Left lung (tissue), 10 donors: ENCODE data around the gene CAPN3. TPM values are rescaled to one million over a fixed set of nuclear protein-coding genes. Genes with fewer than 3 reads are reported as not detected.
A peak's percentile ranks its signal among the peaks of the same experiment; 100 is the strongest.

Experiments used
- ATAC-seq: fragments of 200-7000 bp; cut with Tn5 transposase; one replicate; pipeline ENCODE4 v1.9.1; 2020; ENCODE audit warnings: moderate library complexity
- DNase-seq, 4 donors: peaks; one replicate each; pipeline ENCODE4 v3.0.0-alpha.2; 2013 to 2020
- H3K27ac ChIP-seq, 2 donors: fragments of 200-600 bp; sonication (generic) in 1 of 2; one replicate each; pipeline versions ENCODE4 v1.5.0 to v1.8.0; 2020 to 2021
- H3K27me3 ChIP-seq, 2 donors: fragments of 200-600 bp; sonication (generic) in 1 of 2; one replicate each; pipeline versions ENCODE4 v1.5.0 to v1.8.0; 2020 to 2021
- H3K36me3 ChIP-seq, 2 donors: fragments of 200-600 bp; sonication (generic) in 1 of 2; one replicate each; pipeline versions ENCODE4 v1.5.0 to v1.8.0; 2020 to 2021
- H3K4me1 ChIP-seq, 2 donors: fragments of 200-600 bp; one replicate each; pipeline ENCODE4 v1.8.0; 2021
- H3K4me3 ChIP-seq, 2 donors: fragments of 200-600 bp; sonication (generic) in 1 of 2; one replicate each; pipeline versions ENCODE4 v1.5.0 to v1.8.0; 2020 to 2021; ENCODE audit warnings: mild to moderate bottlenecking in 1 of 2
- H3K9me3 ChIP-seq, 2 donors: fragments of 200-600 bp; sonication (generic) in 1 of 2; one replicate each; pipeline versions ENCODE4 v1.5.0 to v1.8.0; 2020 to 2021
- intact Hi-C, 2 donors: fragments of 100-400 bp; cut with DNase I; formaldehyde crosslinking; loops; one replicate each; pipeline versions ENCODE4 v1.11.2 to v1.14.2; 2022
- polyA plus RNA-seq, 6 donors: library from polyadenylated mRNA; unstranded; fragments of 120-200 nt; gene quantifications; one replicate each; pipeline ENCODE4 v1.2.1, GENCODE V29; 2013; ENCODE audit not compliant: insufficient read length in 6 of 6
- total RNA-seq, 2 donors: library from RNA; stranded (reverse); fragmentation: NEBNext Ultra II Directional; extraction: Animal tissue kit (Norgen Biotek cat#: 25700); gene quantifications; one replicate each; pipeline ENCODE4 v1.2.1, GENCODE V29; 2021
- TF ChIP-seq, protein P1 (sequence below), 2 donors: fragments of 200-600 bp; sonication (generic) in 1 of 2; IDR thresholded peaks; one replicate each; pipeline versions ENCODE4 v1.5.0 to v1.8.0; 2021; ENCODE audit warnings: antibody characterized with exemption in 2 of 2
- donor health status: DM: no; HTN: yes; CAD: no.
- donor health status: DM: no; HTN: no; CAD: no.

The CAPN3 gene
- total and polyA plus RNA-seq, 8 donors: 12.4 to 32.9 (median 17.4) TPM

GRCh38 chr15:42427429-42428223, 68.3 kb downstream of the CAPN3 start:
- Histone ChIP-seq H3K27ac (no peak overlapping the region), H3K4me3 (no peak overlapping the region), H3K4me1 (no peaks in the 10 kb centered on the region), H3K36me3 (peaks cover 2 to 100% of the 10 kb centered on the region in 2 donors), H3K9me3 (no peaks in the 10 kb centered on the region), H3K27me3 (no peaks in the 10 kb centered on the region)
- ATAC-seq (peak; percentile 54), DNase-seq (no peak)
- intact Hi-C loops: no loop called here
- TF ChIP-seq, protein P1, sequence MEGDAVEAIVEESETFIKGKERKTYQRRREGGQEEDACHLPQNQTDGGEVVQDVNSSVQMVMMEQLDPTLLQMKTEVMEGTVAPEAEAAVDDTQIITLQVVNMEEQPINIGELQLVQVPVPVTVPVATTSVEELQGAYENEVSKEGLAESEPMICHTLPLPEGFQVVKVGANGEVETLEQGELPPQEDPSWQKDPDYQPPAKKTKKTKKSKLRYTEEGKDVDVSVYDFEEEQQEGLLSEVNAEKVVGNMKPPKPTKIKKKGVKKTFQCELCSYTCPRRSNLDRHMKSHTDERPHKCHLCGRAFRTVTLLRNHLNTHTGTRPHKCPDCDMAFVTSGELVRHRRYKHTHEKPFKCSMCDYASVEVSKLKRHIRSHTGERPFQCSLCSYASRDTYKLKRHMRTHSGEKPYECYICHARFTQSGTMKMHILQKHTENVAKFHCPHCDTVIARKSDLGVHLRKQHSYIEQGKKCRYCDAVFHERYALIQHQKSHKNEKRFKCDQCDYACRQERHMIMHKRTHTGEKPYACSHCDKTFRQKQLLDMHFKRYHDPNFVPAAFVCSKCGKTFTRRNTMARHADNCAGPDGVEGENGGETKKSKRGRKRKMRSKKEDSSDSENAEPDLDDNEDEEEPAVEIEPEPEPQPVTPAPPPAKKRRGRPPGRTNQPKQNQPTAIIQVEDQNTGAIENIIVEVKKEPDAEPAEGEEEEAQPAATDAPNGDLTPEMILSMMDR (IDR thresholded peaks at IDR 0.05): no peak

GRCh38 chr15:42444415-42445063, 85.2 kb downstream of the CAPN3 start:
- H3K27me3 ChIP-seq: no peaks in the 10 kb centered on the region
- H3K27ac ChIP-seq: no peak overlapping the region
- no peak overlapping the region for H3K4me3 ChIP-seq
- no peaks in the 10 kb centered on the region for H3K9me3 ChIP-seq
- TF ChIP-seq, protein P1 (IDR thresholded peaks at IDR 0.05): no peak
- peaks cover 0 to 6% of the 10 kb centered on the region in 2 donors for H3K4me1 ChIP-seq
- H3K36me3 ChIP-seq: peaks cover 5 to 98% of the 10 kb centered on the region in 2 donors
- intact Hi-C loops: no loop called here
- no peak for ATAC-seq
- DNase-seq: no peak

- Histone ChIP-seq H3K4me3 (no peak overlapping the region), H3K36me3 (peaks cover 5 to 98% of the 10 kb centered on the region in 2 donors)
- no peak for ATAC-seq
Measured at GRCh38 chr15:42445551-42445950, 86.2 kb downstream of the CAPN3 start.

GRCh38 chr15:42447599-42447998, 88.3 kb downstream of the CAPN3 start:
- Histone ChIP-seq H3K27me3 (no peaks in the 10 kb centered on the region), H3K4me3 (no peak overlapping the region), H3K4me1 (peaks cover 0 to 9% of the 10 kb centered on the region in 2 donors), H3K9me3 (no peaks in the 10 kb centered on the region), H3K36me3 (peaks cover 5 to 96% of the 10 kb centered on the region in 2 donors), H3K27ac (no peak overlapping the region)
- intact Hi-C loops: no loop called here
- TF ChIP-seq, protein P1 (IDR thresholded peaks at IDR 0.05): no peak
- no peak for DNase-seq
- no peak for ATAC-seq

More at GRCh38 chr15:42445551-42445950, 86.2 kb downstream of the CAPN3 start:
- DNase-seq: no peak
- intact Hi-C loops: no loop called here
- Histone ChIP-seq H3K4me1 (peaks cover 0 to 9% of the 10 kb centered on the region in 2 donors), H3K27ac (no peak overlapping the region), H3K9me3 (no peaks in the 10 kb centered on the region), H3K27me3 (no peaks in the 10 kb centered on the region)
- TF ChIP-seq, protein P1 (IDR thresholded peaks at IDR 0.05): no peak

GRCh38 chr15:42448281-42448680, 89.0 kb downstream of the CAPN3 start:
- intact Hi-C loops: no loop called here
- Histone ChIP-seq H3K4me3 (no peak overlapping the region), H3K27me3 (no peaks in the 10 kb centered on the region), H3K4me1 (peaks cover 0 to 9% of the 10 kb centered on the region in 2 donors), H3K27ac (no peak overlapping the region), H3K9me3 (no peaks in the 10 kb centered on the region), H3K36me3 (peaks cover 5 to 93% of the 10 kb centered on the region in 2 donors)
- no peak for ATAC-seq
- DNase-seq: no peak
- TF ChIP-seq, protein P1 (IDR thresholded peaks at IDR 0.05): no peak
